NCI-H82 treated with DMSO at 0.1 percent for 48 hours (cell line): ENCODE measurements around the gene SPATA20.

Experiments
- DNase-seq: peaks from one replicate; lab custom pipeline; 2025; ENCODE audit not compliant: unreplicated experiment; lab: John Stamatoyannopoulos, UW

Gene SPATA20

GRCh38 chr17:50594128-50594823 lies 47.3 kb downstream of the SPATA20 start:
- peak; percentile 15 for DNase-seq

- DNase-seq: no peak
Observed at GRCh38 chr17:50594892-50595291, 47.9 kb downstream of the SPATA20 start.

DNA sequence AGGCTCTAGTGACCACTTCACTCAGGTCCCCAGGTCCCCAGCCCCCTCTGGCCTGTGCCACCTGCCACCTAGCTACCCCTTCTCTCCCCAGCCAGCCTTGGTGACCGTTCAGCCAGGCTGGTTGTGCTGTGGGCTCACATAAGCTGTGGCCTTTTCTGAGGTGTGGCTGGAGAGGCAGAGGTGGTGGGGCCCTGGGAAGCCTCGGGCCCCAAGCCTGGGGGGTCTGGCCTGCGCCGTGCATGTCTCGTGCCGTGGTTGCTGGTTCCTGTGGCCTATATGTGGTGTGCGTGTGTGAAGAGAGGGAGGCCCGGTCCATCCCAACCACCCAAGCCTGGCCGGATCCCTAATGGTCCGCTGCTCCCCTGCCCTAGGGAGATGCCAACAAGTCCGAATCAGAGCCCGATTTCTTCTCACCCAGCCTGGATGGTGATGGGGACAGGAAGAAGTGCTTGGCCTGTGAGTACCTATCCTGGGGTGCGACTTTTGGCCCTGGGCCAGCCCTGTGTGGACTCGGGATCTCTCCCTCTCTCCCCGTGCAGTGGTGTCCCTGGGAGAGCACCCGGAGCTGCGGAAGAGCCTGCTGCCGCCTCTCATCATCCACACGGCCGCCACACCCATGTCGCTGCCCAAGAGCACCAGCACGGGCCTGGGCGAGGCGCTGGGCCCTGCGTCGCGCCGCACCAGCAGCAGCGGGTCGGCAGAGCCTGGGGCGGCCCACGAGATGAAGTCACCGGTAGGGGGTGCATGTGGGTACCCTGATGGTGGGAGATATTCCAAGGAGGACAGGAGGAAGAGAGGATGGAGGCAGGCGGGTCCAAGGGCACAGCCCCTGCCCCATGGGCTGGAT lies 49.4 kb downstream of the SPATA20 start:
- no peak for DNase-seq

- no peak for DNase-seq
Observed at GRCh38 chr17:50598487-50598886, 51.5 kb downstream of the SPATA20 start.

GRCh38 chr17:50599606-50600005 lies 52.6 kb downstream of the SPATA20 start:
- no peak for DNase-seq

DNA sequence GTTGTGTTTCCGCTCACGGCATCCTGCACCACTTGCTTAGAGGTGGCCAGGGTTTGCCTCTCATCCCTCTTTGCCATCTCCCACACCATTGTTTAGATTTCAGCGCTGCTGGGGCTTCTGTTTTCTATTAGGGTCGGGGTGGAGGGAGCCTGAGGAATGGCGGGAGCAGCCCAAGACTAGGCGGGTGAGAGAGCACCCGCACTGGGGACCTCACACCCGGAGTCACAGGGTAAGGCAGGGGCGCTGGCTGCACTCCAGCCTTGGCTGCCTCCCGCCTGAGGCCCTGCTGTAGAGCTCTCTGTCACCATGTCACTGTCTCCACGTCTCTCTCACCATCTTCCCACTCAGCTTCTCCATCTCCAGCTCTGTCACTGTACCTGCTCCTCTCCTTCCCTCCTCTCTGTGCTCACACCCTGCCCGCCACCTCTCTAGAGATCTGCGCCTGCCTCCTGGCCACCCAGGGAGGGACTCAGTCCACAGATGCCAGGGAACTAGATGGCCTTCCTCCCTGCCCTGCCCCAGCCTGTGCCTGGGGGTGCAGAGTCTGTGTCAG lies 54.9 kb downstream of the SPATA20 start:
- no peak for DNase-seq

- DNase-seq: no peak
Observed at GRCh38 chr17:50602836-50603235, 55.9 kb downstream of the SPATA20 start.

- DNase-seq: no peak
Observed at GRCh38 chr17:50603340-50603739, 56.4 kb downstream of the SPATA20 start.

GRCh38 chr17:50604513-50604912 lies 57.5 kb downstream of the SPATA20 start:
- DNase-seq: no peak

- DNase-seq: no peak
Observed at GRCh38 chr17:50605429-50605828, 58.5 kb downstream of the SPATA20 start.
